GM19455 (cell line): ENCODE results near the gene TUBA3D.
"Not testable (repeated sequence)": the region's sequence is repeated elsewhere in the genome, so short reads cannot be mapped to it uniquely, and the experiment has no call there.

ENCODE experiments used
- ATAC-seq: cut with Tn5 transposase; IDR thresholded peaks from one replicate; pipeline ENCODE4 v1.9.1; 2021; ENCODE audit not compliant: unreplicated experiment

The TUBA3D gene

GRCh38 chr2:131475831-131476230 is at the start of gene TUBA3D:
Gene TUBA3D (plus strand): TSS chr2:131476119. CDS start chr2:131476200, 81 bp downstream.
- ATAC-seq = no peak

- no peak for ATAC-seq
Observed at GRCh38 chr2:131426727-131427126, 49.2 kb upstream of the TUBA3D start.

GRCh38 chr2:131431336-131431735 is 44.6 kb upstream of the TUBA3D start:
- ATAC-seq = no peak

GRCh38 chr2:131440742-131441468 is 35.0 kb upstream of the TUBA3D start:
- peak; percentile 88 for ATAC-seq

- not testable (repeated sequence) for ATAC-seq
Observed at GRCh38 chr2:131444736-131445514, 31.0 kb upstream of the TUBA3D start.

- not testable (repeated sequence) for ATAC-seq
Observed at GRCh38 chr2:131445515-131445797, 30.5 kb upstream of the TUBA3D start.

GRCh38 chr2:131445896-131446295 is 30.0 kb upstream of the TUBA3D start:
- ATAC-seq = no peak

- ATAC-seq = not testable (repeated sequence)
Observed at GRCh38 chr2:131447981-131448380, 27.9 kb upstream of the TUBA3D start.

GRCh38 chr2:131451265-131451949 is 24.5 kb upstream of the TUBA3D start:
- not testable (repeated sequence) for ATAC-seq

- not testable (repeated sequence) for ATAC-seq
Observed at GRCh38 chr2:131454914-131455313, 21.0 kb upstream of the TUBA3D start.

GRCh38 chr2:131467722-131468121 is 8.2 kb upstream of the TUBA3D start:
- not testable (repeated sequence) for ATAC-seq

- ATAC-seq = not testable (repeated sequence)
Observed at GRCh38 chr2:131470944-131471343, 5.0 kb upstream of the TUBA3D start.

GRCh38 chr2:131471624-131472023 is 4.3 kb upstream of the TUBA3D start:
- not testable (repeated sequence) for ATAC-seq

- ATAC-seq = not testable (repeated sequence)
Observed at GRCh38 chr2:131473266-131473665, 2.7 kb upstream of the TUBA3D start.

- ATAC-seq = not testable (repeated sequence)
Observed at GRCh38 chr2:131476363-131476762, 444 bp downstream of the TUBA3D start.

- ATAC-seq = not testable (repeated sequence)
Observed at GRCh38 chr2:131477227-131477626, 1.3 kb downstream of the TUBA3D start.

- ATAC-seq = not testable (repeated sequence)
Observed at GRCh38 chr2:131478074-131478849, 2.3 kb downstream of the TUBA3D start.

GRCh38 chr2:131478850-131479461 is 3.0 kb downstream of the TUBA3D start:
- ATAC-seq = not testable (repeated sequence)

- not testable (repeated sequence) for ATAC-seq
Observed at GRCh38 chr2:131480351-131480750, 4.4 kb downstream of the TUBA3D start.

GRCh38 chr2:131482506-131483155 is 6.7 kb downstream of the TUBA3D start:
- not testable (repeated sequence) for ATAC-seq
